ENCODE data around the gene DIAPH3. TPM values are rescaled to one million over a fixed set of nuclear protein-coding genes. Genes with fewer than 3 reads are reported as not detected.
A peak's percentile ranks its signal among the peaks of the same experiment; 100 is the strongest.

Gene DIAPH3
- total and polyA plus RNA-seq, 2 donors (not counting 1 experiment from before 2014, with no cell fraction given) = 0.03 to 0.10 TPM

DNA sequence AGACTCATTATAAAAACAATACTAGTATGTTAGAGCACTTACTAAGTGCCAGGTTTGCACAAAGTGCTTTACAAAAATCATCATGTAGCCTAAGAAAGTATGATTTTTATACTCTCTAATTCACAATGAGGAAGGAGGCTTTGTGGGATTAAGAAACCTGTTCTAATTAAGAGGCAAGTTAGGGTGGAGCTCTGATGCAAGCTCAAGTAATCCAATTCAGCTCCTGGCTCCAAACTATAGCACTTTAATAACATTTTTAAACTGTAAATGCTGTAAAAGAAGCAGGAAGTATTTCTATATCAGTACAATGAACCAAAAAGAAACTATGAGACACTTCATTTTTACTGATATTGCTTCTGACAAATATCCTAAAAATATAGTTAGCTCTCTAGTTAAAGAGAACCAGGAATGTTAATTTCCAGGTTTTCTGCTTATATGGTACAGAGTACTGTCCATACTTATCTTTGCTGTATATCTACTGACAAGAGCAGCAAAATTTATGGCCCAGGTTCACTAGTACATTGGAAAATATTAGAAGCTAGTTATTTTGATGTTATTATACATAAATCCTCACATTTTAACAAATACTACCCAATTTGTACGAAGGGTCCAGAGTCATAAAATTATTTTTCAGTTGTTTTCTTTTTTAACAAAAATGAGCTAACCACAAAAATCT, 482.0 kb downstream of the DIAPH3 start:
- Histone ChIP-seq H3K27ac (ENCODE audit: low read length in 2 of 2) (no peak overlapping the region), H4K20me1 (ENCODE audit: control insufficient read depth, insufficient read depth, low read length, poor library complexity, severe bottlenecking) (no peaks in the 10 kb centered on the region), H3K4me1 (ENCODE audit: control insufficient read depth in 2 of 2, insufficient read depth in 2 of 2, low read length in 2 of 2) (no peaks in the 10 kb centered on the region), H3K9ac (ENCODE audit: low read length) (no peak overlapping the region), H3K4me2 (replicated peaks; ENCODE audit: low read depth, low read length, poor library complexity, severe bottlenecking) (no peak overlapping the region), H3K27me3 (replicated peaks in 1 of 4; ENCODE audit: control extremely low read depth in 1 of 4, control insufficient read depth in 3 of 4, insufficient read depth in 4 of 4, low read length in 3 of 4) (no peaks in the 10 kb centered on the region), H3K36me3 (replicated peaks in 1 of 2; ENCODE audit: control extremely low read depth in 1 of 2, control insufficient read depth in 1 of 2, extremely low read depth in 1 of 2, insufficient read depth in 2 of 2, low read length in 1 of 2) (no peaks in the 10 kb centered on the region), H2AFZ (ENCODE audit: insufficient read depth, low read depth, low read length, poor library complexity, severe bottlenecking) (no peak overlapping the region), H3K9me3 (ENCODE audit: control extremely low read depth in 1 of 3, control insufficient read depth in 2 of 3, insufficient read depth in 1 of 3, low read length in 2 of 3) (no peaks in the 10 kb centered on the region), H3K4me3 (ENCODE audit: control extremely low read depth in 1 of 5, extremely low read depth in 1 of 5, insufficient read depth in 1 of 5, low read depth in 2 of 5, low read length in 4 of 5) (no peak overlapping the region), H3K79me2 (ENCODE audit: control insufficient read depth, insufficient read depth, low read length) (no peaks in the 10 kb centered on the region)
- TF ChIP-seq, protein P1, sequence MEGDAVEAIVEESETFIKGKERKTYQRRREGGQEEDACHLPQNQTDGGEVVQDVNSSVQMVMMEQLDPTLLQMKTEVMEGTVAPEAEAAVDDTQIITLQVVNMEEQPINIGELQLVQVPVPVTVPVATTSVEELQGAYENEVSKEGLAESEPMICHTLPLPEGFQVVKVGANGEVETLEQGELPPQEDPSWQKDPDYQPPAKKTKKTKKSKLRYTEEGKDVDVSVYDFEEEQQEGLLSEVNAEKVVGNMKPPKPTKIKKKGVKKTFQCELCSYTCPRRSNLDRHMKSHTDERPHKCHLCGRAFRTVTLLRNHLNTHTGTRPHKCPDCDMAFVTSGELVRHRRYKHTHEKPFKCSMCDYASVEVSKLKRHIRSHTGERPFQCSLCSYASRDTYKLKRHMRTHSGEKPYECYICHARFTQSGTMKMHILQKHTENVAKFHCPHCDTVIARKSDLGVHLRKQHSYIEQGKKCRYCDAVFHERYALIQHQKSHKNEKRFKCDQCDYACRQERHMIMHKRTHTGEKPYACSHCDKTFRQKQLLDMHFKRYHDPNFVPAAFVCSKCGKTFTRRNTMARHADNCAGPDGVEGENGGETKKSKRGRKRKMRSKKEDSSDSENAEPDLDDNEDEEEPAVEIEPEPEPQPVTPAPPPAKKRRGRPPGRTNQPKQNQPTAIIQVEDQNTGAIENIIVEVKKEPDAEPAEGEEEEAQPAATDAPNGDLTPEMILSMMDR (IDR thresholded peaks at IDR 0.05) = no peak
- no peak for TF ChIP-seq EZH2 (IDR thresholded peaks at IDR 0.05; ENCODE audit: borderline replicate concordance, insufficient read depth, low read depth, low read length, poor library complexity, severe bottlenecking)
- WGBS (ENCODE audit: insufficient coverage) = no CpG with 5 or more reads among the region's 1 CpG
- ChIA-PET POLR2A (no interaction called here), CTCF (interaction anchor here (2.6 to 4.7 kb wide), 3 partner anchors 13 to 749 kb away, joined by 9 to 43 read pairs (median 15); no protein-coding TSS in a partner anchor)
- DNase-seq (no peak), ATAC-seq (ENCODE audit: low read depth) (no peak)
- Mint-ChIP-seq H3K27me3 (no peaks in the 10 kb centered on the region), H3K9me3 (ENCODE audit: insufficient read depth) (no peaks in the 10 kb centered on the region), H3K4me1 (no peaks in the 10 kb centered on the region), H3K4me3 (no peak overlapping the region), H3K27ac (no peak overlapping the region)
- intact Hi-C loops (cut with micrococcal nuclease) = loop anchor here (5.0 kb wide), 1 partner anchor 656 kb away; no protein-coding TSS in a partner anchor

DNA sequence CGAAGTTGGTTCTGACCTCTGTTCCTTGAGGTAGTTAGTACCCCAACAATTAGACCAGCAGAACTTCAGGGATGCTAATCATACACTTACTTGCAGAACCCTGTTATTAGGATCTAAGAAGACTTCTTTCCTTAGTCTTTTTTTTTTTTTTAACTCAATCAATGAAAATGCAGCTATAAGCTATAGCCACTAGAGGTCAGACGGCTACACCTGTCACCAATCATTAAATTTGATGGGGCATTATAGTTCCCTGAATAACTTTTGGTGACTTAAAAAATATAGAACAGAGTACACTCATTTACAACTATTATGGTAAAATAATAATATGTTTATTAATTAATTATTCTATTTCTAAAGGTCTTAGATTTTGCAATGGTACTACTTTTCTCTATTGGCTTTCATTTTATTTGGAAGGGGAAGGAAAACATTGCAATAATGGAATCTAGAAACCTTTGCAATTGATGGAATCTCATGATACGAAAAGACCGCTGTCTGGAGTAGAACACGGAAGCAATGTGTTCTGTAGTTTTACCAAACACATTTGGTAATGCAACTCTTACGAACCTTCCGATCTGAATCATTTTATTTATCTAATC, 483.2 kb downstream of the DIAPH3 start:
- no peaks in the 10 kb centered on the region for H3K9me3 ChIP-seq (ENCODE audit: control extremely low read depth in 1 of 3, control insufficient read depth in 2 of 3, insufficient read depth in 1 of 3, low read length in 2 of 3)
- DNase-seq = peak; percentile 13
- no peak overlapping the region for H3K4me3 ChIP-seq (ENCODE audit: control extremely low read depth in 1 of 5, extremely low read depth in 1 of 5, insufficient read depth in 1 of 5, low read depth in 2 of 5, low read length in 4 of 5)
- no peaks in the 10 kb centered on the region for H3K4me1 Mint-ChIP-seq
- H3K4me3 Mint-ChIP-seq = no peak overlapping the region
- ATAC-seq (ENCODE audit: low read depth) = no peak
- no peaks in the 10 kb centered on the region for H3K4me1 ChIP-seq (ENCODE audit: control insufficient read depth in 2 of 2, insufficient read depth in 2 of 2, low read length in 2 of 2)
- ChIA-PET POLR2A (no interaction called here), CTCF (interaction anchor here (0.7 to 4.7 kb wide), 5 partner anchors 9 to 750 kb away, joined by 3 to 43 read pairs (median 9); no protein-coding TSS in a partner anchor)
- H3K36me3 ChIP-seq (replicated peaks in 1 of 2; ENCODE audit: control extremely low read depth in 1 of 2, control insufficient read depth in 1 of 2, extremely low read depth in 1 of 2, insufficient read depth in 2 of 2, low read length in 1 of 2) = no peaks in the 10 kb centered on the region
- intact Hi-C loops (cut with micrococcal nuclease) = loop anchor here (1.0 to 5.0 kb wide), 2 partner anchors 657 to 751 kb away; no protein-coding TSS in a partner anchor
- no peak overlapping the region for H3K4me2 ChIP-seq (replicated peaks; ENCODE audit: low read depth, low read length, poor library complexity, severe bottlenecking)
- no peak overlapping the region for H2AFZ ChIP-seq (ENCODE audit: insufficient read depth, low read depth, low read length, poor library complexity, severe bottlenecking)
- H4K20me1 ChIP-seq (ENCODE audit: control insufficient read depth, insufficient read depth, low read length, poor library complexity, severe bottlenecking) = no peaks in the 10 kb centered on the region
- no peak overlapping the region for H3K27ac ChIP-seq (ENCODE audit: low read length in 2 of 2)
- no peaks in the 10 kb centered on the region for H3K27me3 ChIP-seq (replicated peaks in 1 of 4; ENCODE audit: control extremely low read depth in 1 of 4, control insufficient read depth in 3 of 4, insufficient read depth in 4 of 4, low read length in 3 of 4)
- H3K27ac Mint-ChIP-seq = no peak overlapping the region
- H3K27me3 Mint-ChIP-seq = no peaks in the 10 kb centered on the region
- H3K9me3 Mint-ChIP-seq (ENCODE audit: insufficient read depth) = no peaks in the 10 kb centered on the region
- H3K79me2 ChIP-seq (ENCODE audit: control insufficient read depth, insufficient read depth, low read length) = no peaks in the 10 kb centered on the region
- H3K9ac ChIP-seq (ENCODE audit: low read length) = no peak overlapping the region
- 70% methylated on average over 2 of the region's 7 CpGs for WGBS (ENCODE audit: insufficient coverage)
- TF ChIP-seq EZH2 (IDR thresholded peaks at IDR 0.05; ENCODE audit: borderline replicate concordance, insufficient read depth, low read depth, low read length, poor library complexity, severe bottlenecking) = no peak
- TF ChIP-seq, protein P1 (IDR thresholded peaks at IDR 0.05) = peak; percentile 66
